GM18505 (cell line): ENCODE measurements around the gene ZNF467.

Source experiments
- ATAC-seq: cut with Tn5 transposase; IDR thresholded peaks from one replicate; pipeline ENCODE4 v1.9.1; 2021; ENCODE audit not compliant: unreplicated experiment
- POLR2A ChIP-seq: IDR thresholded peaks from 4 replicates; pipeline ENCODE4 v1.6.1; 2011; ENCODE audit warnings: borderline replicate concordance; ENCODE audit not compliant: insufficient read depth, insufficient read length; ENCODE audit errors: extremely low read depth

Gene ZNF467

GRCh38 chr7:149815661-149816266 is 42.4 kb upstream of the ZNF467 start:
- ATAC-seq: no peak
- no peak for TF ChIP-seq POLR2A

- no peak for ATAC-seq
- no peak for TF ChIP-seq POLR2A
Measured at GRCh38 chr7:149815121-149815520, 41.7 kb upstream of the ZNF467 start.

- no peak for TF ChIP-seq POLR2A
- ATAC-seq: no peak
Measured at GRCh38 chr7:149814494-149814893, 41.1 kb upstream of the ZNF467 start.

GRCh38 chr7:149813254-149814035 is 40.1 kb upstream of the ZNF467 start:
- no peak for TF ChIP-seq POLR2A
- ATAC-seq: no peak

- TF ChIP-seq POLR2A: no peak
- no peak for ATAC-seq
Measured at GRCh38 chr7:149811831-149812490, 38.6 kb upstream of the ZNF467 start.

- ATAC-seq: no peak
- TF ChIP-seq POLR2A: no peak
Measured at GRCh38 chr7:149811221-149811620, 37.8 kb upstream of the ZNF467 start.

- no peak for ATAC-seq
Measured at GRCh38 chr7:149809215-149809614, 35.8 kb upstream of the ZNF467 start.

GRCh38 chr7:149808311-149808710 is 34.9 kb upstream of the ZNF467 start:
- no peak for ATAC-seq

More at GRCh38 chr7:149809215-149809614, 35.8 kb upstream of the ZNF467 start:
- no peak for TF ChIP-seq POLR2A

GRCh38 chr7:149806726-149807125 is 33.3 kb upstream of the ZNF467 start:
- ATAC-seq: no peak
- TF ChIP-seq POLR2A: no peak

More at GRCh38 chr7:149808311-149808710, 34.9 kb upstream of the ZNF467 start:
- TF ChIP-seq POLR2A: no peak

- TF ChIP-seq POLR2A: no peak
- no peak for ATAC-seq
Measured at GRCh38 chr7:149804106-149804505, 30.7 kb upstream of the ZNF467 start.

- no peak for ATAC-seq
- no peak for TF ChIP-seq POLR2A
Measured at GRCh38 chr7:149803551-149804074, 30.2 kb upstream of the ZNF467 start.

GRCh38 chr7:149802966-149803365 is 29.6 kb upstream of the ZNF467 start:
- no peak for ATAC-seq
- no peak for TF ChIP-seq POLR2A

- TF ChIP-seq POLR2A: no peak
- no peak for ATAC-seq
Measured at GRCh38 chr7:149801816-149802215, 28.4 kb upstream of the ZNF467 start.
